ENCODE measurements around the gene THSD4. TPM values are rescaled to one million over a fixed set of nuclear protein-coding genes. Genes with fewer than 3 reads are reported as not detected.

The THSD4 gene
- total and polyA plus RNA-seq, 2 of the 4 experiments (the other 2 are of a cell fraction), result 25.5 to 31.1 TPM

DNA sequence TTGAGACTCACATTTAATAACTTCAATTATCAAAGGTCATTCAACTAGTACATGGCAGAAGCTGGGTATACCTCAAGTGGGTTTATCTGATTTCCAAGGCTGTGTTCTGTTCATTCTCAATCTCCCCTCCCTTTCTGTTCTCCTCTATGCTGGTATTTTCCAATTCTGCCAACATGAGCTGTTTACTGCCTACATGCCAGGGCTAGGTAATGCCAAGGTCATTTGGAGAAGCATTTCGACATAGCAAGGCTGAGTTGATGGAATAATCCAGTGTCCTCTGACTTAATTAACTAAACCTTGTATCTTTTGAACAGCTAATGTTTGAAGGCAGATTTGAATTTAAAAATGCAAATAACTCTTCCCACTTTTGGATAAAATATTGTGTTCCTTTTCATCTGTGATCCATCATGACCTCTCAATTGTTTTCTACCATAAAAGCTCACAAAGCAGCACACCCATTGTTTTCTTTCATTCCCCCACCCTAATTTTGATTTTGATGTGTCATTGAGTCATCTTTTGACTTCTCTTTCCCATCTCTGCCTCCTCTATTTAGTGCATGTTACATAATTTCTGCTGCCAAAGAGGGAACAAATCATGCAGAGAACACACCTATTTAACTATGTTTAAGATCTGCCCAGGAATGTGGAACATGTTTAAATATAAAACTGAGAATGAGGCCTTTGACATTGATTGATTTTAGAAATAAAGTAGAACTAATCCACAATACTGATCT is 386.2 kb downstream of the THSD4 start:
- Histone ChIP-seq H3K56ac (ENCODE audit: extremely low read depth, insufficient read depth, low read length) (no peak overlapping the region), H3K27me3 (ENCODE audit: control insufficient read depth, insufficient read depth, low read length) (no peaks in the 10 kb centered on the region), H3K4me3 (ENCODE audit: insufficient read depth, low read depth, low read length) (no peak overlapping the region), H2BK5ac (ENCODE audit: low read depth, low read length, poor library complexity, severe bottlenecking) (no peak overlapping the region), H3K9me3 (ENCODE audit: control insufficient read depth, insufficient read depth, low read length) (no peaks in the 10 kb centered on the region), H3K9me1 (ENCODE audit: insufficient read depth, low read length) (no peaks in the 10 kb centered on the region; the same call in 1 of the 2 replicates), H3K9ac (ENCODE audit: low read depth, low read length) (no peak overlapping the region), H3K14ac (replicated peaks; ENCODE audit: low read depth, low read length) (no peak overlapping the region), H4K20me1 (ENCODE audit: insufficient read depth, low read length) (peaks cover 5% of the 10 kb centered on the region; the same call in 1 of the 2 replicates), H2BK120ac (ENCODE audit: low read depth, low read length) (no peak overlapping the region), H2BK20ac (ENCODE audit: low read depth, low read length) (no peak overlapping the region), H4K5ac (ENCODE audit: low read depth, low read length) (no peak overlapping the region), H2AK9ac (replicated peaks; ENCODE audit: low read depth, low read length, poor library complexity) (no peak overlapping the region), H3K36me3 (ENCODE audit: control insufficient read depth, insufficient read depth, low read length) (0 out of 2 replicates have a peak, but pooled peaks cover 2% of the 10 kb centered on the region), H3K27ac (ENCODE audit: insufficient read depth, low read length) (no peak overlapping the region), H3K4me1 (ENCODE audit: control insufficient read depth, insufficient read depth, low read length) (peaks cover 5% of the 10 kb centered on the region), H3K4ac (ENCODE audit: low read depth, low read length) (no peak overlapping the region), H3K4me2 (ENCODE audit: low read depth, low read length) (no peak overlapping the region), H3K79me1 (ENCODE audit: low read depth in 1 of 2, low read length in 2 of 2) (peaks cover 5 to 12% of the 10 kb centered on the region in 2 experiments; a peak in 2 of 4 replicates), H3K18ac (ENCODE audit: low read depth, low read length) (no peak overlapping the region), H3K23ac (ENCODE audit: low read depth, low read length) (no peak overlapping the region), H2BK15ac (ENCODE audit: low read depth, low read length) (no peak overlapping the region), H2AK5ac (ENCODE audit: low read depth, low read length) (no peak overlapping the region), H4K8ac (ENCODE audit: low read depth in 2 of 2, low read length in 2 of 2) (no peak overlapping the region), H2AFZ (replicated peaks; ENCODE audit: low read length, poor library complexity) (no peak overlapping the region), H4K91ac (ENCODE audit: insufficient read depth, low read depth, low read length) (no peak overlapping the region)
- TF ChIP-seq NFE2L2 (IDR thresholded peaks at IDR 0.05; ENCODE audit: low read depth, low read length), result no peak
- TF ChIP-seq POLR2A (IDR thresholded peaks at IDR 0.05; ENCODE audit: low read depth, low read length), result no peak
- TF ChIP-seq, protein P1, sequence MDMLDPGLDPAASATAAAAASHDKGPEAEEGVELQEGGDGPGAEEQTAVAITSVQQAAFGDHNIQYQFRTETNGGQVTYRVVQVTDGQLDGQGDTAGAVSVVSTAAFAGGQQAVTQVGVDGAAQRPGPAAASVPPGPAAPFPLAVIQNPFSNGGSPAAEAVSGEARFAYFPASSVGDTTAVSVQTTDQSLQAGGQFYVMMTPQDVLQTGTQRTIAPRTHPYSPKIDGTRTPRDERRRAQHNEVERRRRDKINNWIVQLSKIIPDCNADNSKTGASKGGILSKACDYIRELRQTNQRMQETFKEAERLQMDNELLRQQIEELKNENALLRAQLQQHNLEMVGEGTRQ (IDR thresholded peaks at IDR 0.05; ENCODE audit: low read depth, low read length), result no peak
- no peak for TF ChIP-seq BHLHE40 (IDR thresholded peaks at IDR 0.05; ENCODE audit: low read depth, low read length)
- no peak for TF ChIP-seq RFX5 (IDR thresholded peaks at IDR 0.05; ENCODE audit: low read depth, low read length)
- TF ChIP-seq SMC3 (IDR thresholded peaks at IDR 0.05; ENCODE audit: low read depth, low read length), result no peak
- TF ChIP-seq CTCF (conservative IDR thresholded peaks at IDR 0.05; ENCODE audit: low read depth, low read length), result no peak
- TF ChIP-seq ELK1 (IDR thresholded peaks at IDR 0.05; ENCODE audit: borderline replicate concordance, low read depth, low read length), result no peak
- TF ChIP-seq RAD21 (IDR thresholded peaks at IDR 0.05; ENCODE audit: low read length), result no peak
- no peak for TF ChIP-seq FOS (IDR thresholded peaks at IDR 0.05; ENCODE audit: low read depth, low read length)
- TF ChIP-seq CHD1 (IDR thresholded peaks at IDR 0.05; ENCODE audit: low read depth, low read length), result no peak
- dilution Hi-C loops (cut with HindIII; ENCODE audit: low sequenced_read_pairs, unreplicated experiment), result no loop called here
- in situ Hi-C loops (cut with MboI; ENCODE audit: low sequenced_read_pairs), result no loop called here
- ChIA-PET POLR2A (ENCODE audit: unreplicated experiment) (no interaction called here), CTCF (no interaction called here)
- ATAC-seq (ENCODE audit: low read depth) (no peak), DNase-seq (no peak)
- WGBS, 2 experiments (ENCODE audit: extremely low coverage in 2 of 2, insufficient read length in 1 of 2), result no CpG with 5 or more reads among the region's 1 CpG
- BruUV-seq (replicated peaks), result no TSS peak
- intact Hi-C loops (cut with micrococcal nuclease), result no loop called here

All from IMR-90 (cell line).